HG03460 (cell line): ENCODE measurements around the gene ZFAND4.
"Not testable (repeated sequence)": the region's sequence is repeated elsewhere in the genome, so short reads cannot be mapped to it uniquely, and the experiment has no call there.

Experiments
- ATAC-seq: cut with Tn5 transposase; IDR thresholded peaks from one replicate; pipeline ENCODE4 v1.9.1; 2021; ENCODE audit not compliant: unreplicated experiment

The ZFAND4 gene

DNA sequence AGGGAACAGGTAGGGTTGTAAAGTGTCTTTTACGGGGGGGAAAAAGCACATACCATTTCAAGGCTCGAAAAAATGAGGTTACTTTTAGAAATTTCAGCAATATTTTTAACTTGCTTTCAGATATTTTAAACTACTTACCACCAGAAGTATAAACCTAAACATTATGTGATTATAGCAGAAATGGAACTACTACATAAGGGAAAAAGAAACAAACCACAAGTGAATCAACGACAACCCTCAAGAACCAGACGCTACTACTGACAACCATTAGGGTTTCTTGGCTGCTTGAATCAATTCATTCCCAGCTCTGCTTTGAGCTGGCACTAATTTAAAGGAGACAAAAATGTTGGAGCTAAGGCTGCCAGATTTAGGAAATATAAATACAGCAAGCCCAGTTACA lies 80.1 kb downstream of the ZFAND4 start:
- no peak for ATAC-seq

DNA sequence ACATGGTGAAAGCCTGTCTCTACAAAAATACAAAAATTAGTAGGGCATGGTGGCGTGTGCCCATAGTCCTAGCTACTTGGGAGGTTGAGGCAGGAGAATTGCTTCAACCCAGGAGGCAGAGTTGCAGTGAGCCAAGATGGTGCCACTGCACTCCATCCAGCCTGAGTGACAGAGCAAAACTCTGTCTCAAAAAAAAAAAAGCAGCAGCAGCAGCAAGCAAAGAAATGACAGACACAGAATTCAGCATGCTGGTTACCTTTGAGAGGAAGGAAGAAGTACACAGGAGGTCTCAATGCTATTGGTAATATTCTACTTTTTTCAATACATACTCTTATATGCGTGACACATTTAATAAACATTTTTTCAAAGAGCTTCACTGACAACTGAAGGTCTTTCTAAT lies 81.3 kb downstream of the ZFAND4 start:
- ATAC-seq = no peak

DNA sequence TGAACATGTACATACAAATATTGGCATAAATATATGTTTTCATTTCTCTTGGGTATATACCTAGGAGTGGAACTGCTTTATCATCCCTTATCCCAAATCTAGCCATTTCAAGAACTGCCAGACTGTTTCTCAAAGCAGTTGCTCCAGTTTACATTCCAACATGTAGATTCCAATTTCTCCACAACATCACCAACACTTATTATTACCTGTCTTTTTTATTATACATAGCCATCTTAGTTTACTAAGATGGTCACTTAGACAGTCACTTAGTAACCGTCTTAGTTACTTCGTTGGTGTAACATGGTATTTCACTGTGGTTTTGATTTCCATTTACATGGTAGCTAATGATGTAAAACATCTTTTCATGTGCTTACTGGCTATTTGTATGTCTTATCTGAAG lies 82.7 kb downstream of the ZFAND4 start:
- no peak for ATAC-seq

DNA sequence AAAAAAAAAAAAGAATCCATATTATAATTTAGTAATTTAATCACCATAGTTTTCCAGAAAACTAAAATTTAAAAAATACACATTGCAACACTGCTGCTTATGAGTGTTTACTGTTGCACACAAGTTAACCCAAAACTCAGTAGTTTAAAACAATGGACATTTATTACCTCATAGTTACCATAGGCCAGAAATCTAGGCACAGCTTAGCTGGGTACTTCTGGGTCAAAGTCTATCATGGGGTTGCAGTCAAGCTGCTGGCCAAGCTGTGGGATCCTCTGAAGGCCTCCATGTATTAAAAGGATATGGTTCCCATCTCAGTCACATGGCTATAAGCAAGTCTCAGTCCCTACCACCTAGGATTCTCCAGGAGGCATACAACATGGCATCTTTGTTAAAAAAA lies 83.6 kb downstream of the ZFAND4 start:
- no peak for ATAC-seq

DNA sequence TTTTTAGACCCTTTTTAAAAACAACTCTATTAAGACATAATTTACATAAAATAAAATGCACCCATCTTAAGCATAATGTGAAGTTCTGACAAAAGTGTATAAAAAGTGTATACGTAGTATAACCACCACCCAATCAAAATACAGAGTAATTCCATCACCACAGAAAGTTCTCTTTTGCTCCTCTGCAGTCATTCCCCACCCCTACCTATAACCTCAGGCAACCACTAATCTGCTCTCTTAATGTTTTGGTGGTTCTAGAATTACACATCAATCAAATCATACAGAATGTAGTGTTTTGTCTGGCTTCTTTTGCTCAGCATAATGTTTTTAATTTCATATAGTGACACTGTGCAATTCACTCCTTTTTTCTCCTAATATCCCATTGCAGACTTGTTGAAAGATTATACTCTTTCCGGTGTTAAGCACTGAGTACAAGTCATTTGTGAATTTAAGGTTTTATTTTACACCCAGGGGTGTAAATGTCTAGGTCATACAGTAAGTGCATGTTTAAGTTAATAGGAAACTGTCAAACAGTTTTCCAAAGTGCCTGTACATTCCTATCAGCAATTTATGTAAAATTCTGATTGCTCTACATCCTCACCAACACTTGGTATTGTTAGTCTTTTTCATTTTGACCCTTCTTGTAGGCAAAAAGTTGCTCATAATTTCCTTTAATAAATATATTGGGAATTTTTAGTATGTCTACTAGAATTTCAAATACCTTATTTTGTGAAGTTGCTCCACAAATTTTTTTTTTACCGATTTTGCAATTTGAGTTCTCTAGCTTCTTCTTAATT lies 86.3 kb downstream of the ZFAND4 start:
- ATAC-seq = no peak

DNA sequence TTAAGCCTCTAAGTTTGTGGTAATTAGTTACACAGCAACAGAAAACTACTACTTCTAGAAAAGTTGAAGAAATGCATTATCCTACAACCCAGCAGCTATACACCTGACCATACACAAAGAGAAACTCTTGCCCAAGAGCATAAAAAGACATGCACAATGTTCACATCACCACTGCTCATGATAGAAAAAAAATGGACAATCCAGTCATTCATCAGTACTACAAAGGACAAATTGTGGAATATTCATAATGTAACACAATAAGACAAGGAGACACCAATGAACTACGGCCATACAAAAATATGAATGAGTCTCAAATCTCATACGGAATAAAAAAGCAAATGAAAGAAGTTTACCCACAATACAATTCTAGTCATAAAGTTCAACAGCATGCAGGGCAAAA lies 87.4 kb downstream of the ZFAND4 start:
- ATAC-seq = no peak

DNA sequence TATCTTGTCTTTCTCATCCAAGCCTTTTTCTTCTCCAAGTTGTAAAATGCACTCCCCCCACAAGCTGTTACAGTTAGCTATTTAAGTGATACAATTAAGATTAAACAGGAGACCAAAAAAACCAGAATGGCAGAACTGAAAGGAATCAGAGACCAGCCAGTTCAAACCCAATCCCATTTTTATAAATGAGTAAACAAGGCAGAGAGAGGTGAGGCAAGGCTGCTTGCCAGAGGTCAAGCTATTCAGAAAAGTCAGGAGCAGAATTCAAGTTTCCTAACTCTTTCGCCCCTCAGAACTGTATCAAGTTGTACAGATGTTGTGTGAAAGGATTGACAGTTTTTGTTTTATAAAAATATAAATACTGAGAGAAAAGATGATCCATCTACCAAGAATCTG lies 90.2 kb downstream of the ZFAND4 start:
- ATAC-seq = no peak

DNA sequence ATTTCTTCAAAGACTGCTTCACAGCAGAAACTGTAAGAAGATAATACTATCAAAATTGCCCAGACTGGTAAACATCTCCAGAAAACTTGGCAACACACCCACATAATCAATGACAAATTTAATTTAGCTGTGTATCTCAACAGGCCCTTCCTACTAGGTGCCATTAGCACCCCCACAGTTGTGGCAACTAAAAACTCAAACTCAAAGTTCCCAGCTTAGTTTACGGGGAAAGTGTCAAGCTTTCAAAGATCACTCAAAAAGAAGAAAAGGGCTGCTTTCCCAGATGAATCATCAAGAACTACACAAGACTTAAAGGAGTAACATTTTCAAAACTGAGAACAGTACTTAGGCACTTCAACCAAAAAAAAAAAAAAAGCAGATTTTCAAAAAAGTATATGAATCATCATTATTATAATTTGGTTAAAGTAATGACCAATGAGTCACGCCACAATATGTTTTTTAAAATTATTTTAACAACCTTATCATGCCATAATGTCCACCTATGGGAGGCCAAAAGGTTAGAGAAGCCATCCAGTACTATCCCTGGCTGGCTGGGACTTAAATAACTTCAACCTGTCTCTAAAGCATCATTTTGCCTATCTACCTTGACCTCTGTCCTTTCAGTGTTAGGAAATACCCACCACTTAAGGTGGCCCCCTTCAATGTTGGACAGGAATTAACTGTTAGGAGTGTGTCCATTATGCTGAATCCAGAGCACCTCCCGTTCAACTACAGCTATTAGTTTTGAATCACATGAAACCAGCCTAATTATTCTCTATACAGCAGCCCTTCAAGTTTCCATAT lies 90.8 kb downstream of the ZFAND4 start:
- no peak for ATAC-seq

DNA sequence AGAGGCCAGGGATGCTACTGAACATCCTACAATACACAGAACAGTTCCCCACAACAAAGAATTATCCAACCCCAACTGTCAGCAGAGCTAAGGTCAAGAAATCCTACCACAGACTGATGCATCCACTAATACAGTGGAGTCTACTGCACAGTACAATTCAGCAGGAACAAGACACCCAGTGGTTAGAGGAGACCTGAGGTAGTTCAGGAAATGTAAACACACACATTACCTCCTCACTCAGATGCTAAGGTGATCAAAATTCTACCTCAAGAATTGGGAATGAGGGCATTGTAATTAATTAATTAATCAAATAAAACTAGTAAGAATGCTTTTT lies 91.4 kb downstream of the ZFAND4 start:
- ATAC-seq = peak; percentile 36

DNA sequence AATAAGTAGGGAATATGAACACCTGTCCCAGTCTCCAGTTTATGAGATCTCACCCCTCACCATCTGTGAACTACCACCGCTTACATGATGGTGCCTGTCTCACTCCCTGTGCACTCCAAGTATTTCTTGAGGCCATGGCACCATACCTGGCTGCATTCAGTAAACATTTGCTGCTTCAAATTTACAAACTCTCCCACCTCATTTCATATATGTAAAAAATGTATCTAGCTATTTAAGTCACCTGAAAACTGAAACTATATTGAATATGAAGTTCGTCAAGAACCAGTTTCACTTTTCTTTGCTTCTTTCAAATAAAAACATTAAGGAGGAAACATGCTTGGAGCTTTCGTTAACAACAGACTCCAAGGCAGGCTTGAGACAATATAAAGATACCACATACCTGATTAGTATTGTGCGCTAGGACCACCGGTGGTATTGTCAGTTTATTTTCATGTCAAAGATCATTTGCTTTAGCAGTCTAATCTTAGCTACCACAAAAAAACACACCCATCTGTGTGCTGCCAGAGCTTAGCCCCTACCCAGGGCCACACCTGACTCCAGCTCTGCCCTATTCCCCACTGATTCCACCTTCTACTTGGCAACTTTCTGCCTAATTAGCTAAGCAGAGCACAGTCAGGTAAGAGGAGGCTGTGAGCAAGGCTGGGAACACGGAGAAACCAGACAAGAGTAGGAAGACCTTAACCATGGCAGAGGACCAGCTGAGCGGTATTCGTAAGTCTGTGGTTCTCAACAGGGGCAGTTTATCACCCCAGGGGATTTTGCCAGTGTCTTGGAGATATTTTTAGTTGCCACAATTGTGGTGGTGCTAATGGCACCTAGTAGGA lies 92.0 kb downstream of the ZFAND4 start:
- ATAC-seq = peak; percentile 60

DNA sequence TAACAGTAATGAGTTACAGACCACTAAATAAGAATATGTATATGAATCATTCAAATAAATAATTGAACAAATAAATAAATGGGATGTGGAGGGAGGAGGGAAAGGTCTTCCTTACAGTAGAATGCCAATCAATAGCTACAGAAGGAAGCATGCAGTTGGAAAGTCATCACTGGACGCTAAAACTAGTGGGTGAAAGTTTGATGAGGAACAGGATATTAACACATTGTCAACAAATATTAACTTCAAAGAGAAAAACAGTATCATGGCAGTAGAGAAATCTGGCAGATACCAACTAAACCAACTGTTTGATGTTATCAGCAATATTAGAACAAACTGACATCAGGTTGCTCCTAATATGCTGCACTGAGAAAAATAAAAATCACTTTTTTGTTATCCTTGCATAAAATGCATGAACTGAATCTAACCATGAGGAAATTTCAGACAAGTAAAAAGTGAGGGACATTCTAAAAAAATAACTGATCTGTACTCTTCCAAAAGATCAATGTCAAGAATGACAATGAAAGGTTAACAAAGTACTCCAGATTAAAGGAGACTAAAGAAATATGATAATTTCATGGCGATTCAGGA lies 94.1 kb downstream of the ZFAND4 start:
- no peak for ATAC-seq

DNA sequence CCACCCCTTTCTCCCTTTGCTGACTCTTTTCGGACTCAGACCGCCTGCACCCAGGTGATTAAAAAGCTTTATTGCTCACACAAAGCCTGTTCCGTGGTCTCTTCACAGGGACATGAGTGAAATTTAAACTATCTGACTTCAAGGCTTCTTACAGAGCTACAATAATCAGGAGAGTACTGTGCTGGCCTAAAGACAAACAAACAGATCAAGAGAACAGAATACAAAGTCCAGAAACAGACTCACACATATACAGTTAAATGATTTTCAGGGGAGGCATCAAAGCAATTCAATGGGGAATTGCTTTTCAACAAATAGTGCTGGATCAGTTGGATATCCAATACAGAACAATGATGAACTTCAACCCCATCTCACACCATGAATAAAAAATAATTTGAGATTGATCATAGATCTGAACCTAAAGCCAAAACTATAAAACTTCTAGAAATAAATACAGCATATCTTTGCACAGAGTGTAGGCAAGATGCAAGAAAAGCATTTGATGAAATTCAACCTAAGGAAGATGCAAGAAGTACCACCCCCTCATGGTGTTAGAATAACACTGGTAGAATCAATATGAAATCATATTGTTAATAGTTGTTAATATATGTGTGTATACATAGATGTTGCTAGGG lies 96.5 kb downstream of the ZFAND4 start:
- ATAC-seq = no peak

DNA sequence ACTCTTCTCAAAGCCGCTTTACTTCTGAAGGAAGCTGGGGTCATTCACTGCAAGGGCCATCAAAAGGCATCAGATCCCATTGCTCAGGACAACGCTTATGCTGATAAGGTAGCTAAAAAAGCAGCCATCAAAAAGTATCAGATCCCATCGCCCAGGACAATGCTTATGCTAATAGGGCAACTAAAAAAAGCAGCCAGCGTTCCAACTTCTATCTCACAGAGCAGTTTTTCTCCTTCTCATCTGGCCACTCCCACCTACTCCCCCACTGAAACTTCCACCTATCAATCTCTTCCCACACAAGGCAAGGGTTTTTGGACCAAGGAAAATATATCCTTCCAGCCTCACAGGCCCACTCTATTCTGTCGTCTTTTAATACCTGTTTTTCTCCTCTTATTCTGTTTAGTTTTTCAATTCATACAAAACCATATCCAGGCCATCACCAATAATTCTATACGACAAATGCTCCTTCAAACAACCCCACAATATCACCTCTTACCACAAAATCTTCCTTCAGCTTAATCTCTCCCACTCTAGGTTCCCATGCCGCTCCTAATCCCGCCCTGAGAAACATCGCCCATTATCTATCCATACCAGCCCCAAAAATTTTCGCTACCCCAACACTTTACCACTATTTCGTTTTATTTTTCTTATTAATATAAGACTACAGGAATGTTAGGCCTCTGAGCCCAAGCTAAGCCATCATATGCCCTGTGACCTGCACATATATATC lies 97.4 kb downstream of the ZFAND4 start:
- ATAC-seq = not testable (repeated sequence)

DNA sequence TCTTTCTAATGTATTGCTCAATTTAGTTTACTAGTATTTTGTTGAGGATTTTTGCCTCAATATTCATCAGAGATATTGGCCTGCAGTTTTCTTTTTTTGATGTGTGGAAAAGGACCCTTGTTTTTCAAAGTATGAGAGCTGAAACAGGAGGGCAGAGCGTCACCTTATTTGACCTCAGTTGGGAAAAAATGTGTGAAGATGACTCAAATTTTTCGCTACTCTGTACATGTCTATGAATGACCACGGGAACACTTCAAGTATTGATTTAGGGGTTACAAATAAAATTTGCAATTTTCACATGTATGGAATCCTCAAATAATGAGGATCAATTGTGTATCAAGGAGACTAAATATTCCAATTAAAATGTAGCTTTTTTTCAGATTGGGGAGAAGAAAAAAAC lies 103.1 kb downstream of the ZFAND4 start:
- ATAC-seq = no peak

DNA sequence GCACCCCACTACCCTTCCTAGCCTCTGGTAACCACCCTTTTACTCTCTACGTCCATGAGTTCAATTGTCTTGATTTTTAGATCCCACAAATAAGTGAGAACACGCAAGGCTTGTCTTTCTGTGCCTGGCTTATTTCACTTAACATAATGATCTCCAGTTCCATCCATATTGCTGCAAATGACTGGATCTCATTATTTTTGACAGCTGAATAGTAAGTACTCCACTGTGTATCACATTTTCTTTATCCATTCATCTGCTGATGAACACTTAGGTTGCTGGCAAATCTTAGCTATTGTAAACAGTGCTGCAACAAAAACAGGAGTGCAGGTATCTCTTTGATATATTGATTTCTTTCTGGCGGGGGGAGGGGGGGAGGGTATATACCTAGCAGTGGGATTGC lies 106.2 kb downstream of the ZFAND4 start:
- ATAC-seq = no peak
